GM12878 (cell line): ENCODE data around the gene MSMB.

ENCODE experiments used
- BMI1 ChIP-seq: fragments of 450-650 bp; IDR thresholded peaks from 2 replicates; pipeline ENCODE4 v1.6.1; 2016; ENCODE audit warnings: mild to moderate bottlenecking, moderate library complexity, borderline replicate concordance
- BRCA1 ChIP-seq: IDR thresholded peaks from 2 replicates; pipeline ENCODE4 v1.6.1; 2011; ENCODE audit warnings: low read depth, low read length, improper control_type of control experiment
- EZH2 ChIP-seq: IDR thresholded peaks from 2 replicates; pipeline ENCODE4 v1.6.1; 2012; ENCODE audit warnings: low read depth, mild to moderate bottlenecking, control low read depth, inconsistent platforms, low read length, borderline replicate concordance; ENCODE audit not compliant: control insufficient read depth
- JUND ChIP-seq: IDR thresholded peaks from 2 replicates; pipeline ENCODE4 v1.6.1; 2012; ENCODE audit warnings: low read depth, mild to moderate bottlenecking, low read length, improper control_type of control experiment, moderate library complexity
- KDM1A ChIP-seq: fragments of 200-600 bp; sonication (generic); IDR thresholded peaks from 2 replicates; pipeline ENCODE4 v1.6.1; 2016; ENCODE audit warnings: borderline replicate concordance
- NR2C1 ChIP-seq: fragments of 450-650 bp; IDR thresholded peaks from 2 replicates; pipeline ENCODE4 v1.6.1; 2017; ENCODE audit warnings: antibody characterized with exemption, mild to moderate bottlenecking, moderate library complexity
- RBBP5 ChIP-seq: fragments of 200-600 bp; sonication (generic); conservative IDR thresholded peaks from 2 replicates; pipeline ENCODE4 v1.6.1; 2016
- SMC3 ChIP-seq: IDR thresholded peaks from 2 replicates; pipeline ENCODE4 v1.6.1; 2011; ENCODE audit warnings: low read length, improper control_type of control experiment, borderline replicate concordance
- SREBF2 ChIP-seq: IDR thresholded peaks from 2 replicates; pipeline ENCODE4 v1.6.1; 2012; ENCODE audit warnings: mild to moderate bottlenecking, low read length
- TF ChIP-seq, protein P1 (sequence below), 3 experiments: IDR thresholded peaks in 2 of 3; conservative IDR thresholded peaks in 1 of 3; 2 replicates each; pipeline ENCODE4 v1.5.1; 2011; ENCODE audit warnings: low read depth in 3 of 3, low read length in 3 of 3, mild to moderate bottlenecking in 3 of 3, control low read depth in 2 of 3, moderate library complexity in 2 of 3, inconsistent platforms in 1 of 3, mixed read lengths in 1 of 3; ENCODE audit not compliant: control insufficient read depth in 2 of 3, insufficient read depth in 1 of 3; ENCODE audit errors: extremely low read depth in 1 of 3
- TF ChIP-seq, protein P2 (sequence below): fragments of 450-650 bp; IDR thresholded peaks from 2 replicates; pipeline ENCODE4 v1.6.1; 2018; ENCODE audit warnings: mild to moderate bottlenecking, low read depth, moderate library complexity; ENCODE audit not compliant: partially characterized antibody

GRCh38 chr10:46014206-46014605 lies 31.9 kb downstream of the MSMB start:
- TF ChIP-seq, protein P1, sequence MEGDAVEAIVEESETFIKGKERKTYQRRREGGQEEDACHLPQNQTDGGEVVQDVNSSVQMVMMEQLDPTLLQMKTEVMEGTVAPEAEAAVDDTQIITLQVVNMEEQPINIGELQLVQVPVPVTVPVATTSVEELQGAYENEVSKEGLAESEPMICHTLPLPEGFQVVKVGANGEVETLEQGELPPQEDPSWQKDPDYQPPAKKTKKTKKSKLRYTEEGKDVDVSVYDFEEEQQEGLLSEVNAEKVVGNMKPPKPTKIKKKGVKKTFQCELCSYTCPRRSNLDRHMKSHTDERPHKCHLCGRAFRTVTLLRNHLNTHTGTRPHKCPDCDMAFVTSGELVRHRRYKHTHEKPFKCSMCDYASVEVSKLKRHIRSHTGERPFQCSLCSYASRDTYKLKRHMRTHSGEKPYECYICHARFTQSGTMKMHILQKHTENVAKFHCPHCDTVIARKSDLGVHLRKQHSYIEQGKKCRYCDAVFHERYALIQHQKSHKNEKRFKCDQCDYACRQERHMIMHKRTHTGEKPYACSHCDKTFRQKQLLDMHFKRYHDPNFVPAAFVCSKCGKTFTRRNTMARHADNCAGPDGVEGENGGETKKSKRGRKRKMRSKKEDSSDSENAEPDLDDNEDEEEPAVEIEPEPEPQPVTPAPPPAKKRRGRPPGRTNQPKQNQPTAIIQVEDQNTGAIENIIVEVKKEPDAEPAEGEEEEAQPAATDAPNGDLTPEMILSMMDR (IDR thresholded peaks at IDR 0.05 in 2 of 3, conservative IDR thresholded peaks at IDR 0.05 in 1 of 3; ENCODE audit: control insufficient read depth in 2 of 3, extremely low read depth in 1 of 3, insufficient read depth in 1 of 3, low read depth in 3 of 3, low read length in 3 of 3) = no peak
- TF ChIP-seq SMC3 (no peak), JUND (no peak), SREBF2 (no peak), KDM1A (no peak), EZH2 (no peak), NR2C1 (no peak), RBBP5 (no peak), BMI1 (no peak), BRCA1 (no peak)
- TF ChIP-seq, protein P2, sequence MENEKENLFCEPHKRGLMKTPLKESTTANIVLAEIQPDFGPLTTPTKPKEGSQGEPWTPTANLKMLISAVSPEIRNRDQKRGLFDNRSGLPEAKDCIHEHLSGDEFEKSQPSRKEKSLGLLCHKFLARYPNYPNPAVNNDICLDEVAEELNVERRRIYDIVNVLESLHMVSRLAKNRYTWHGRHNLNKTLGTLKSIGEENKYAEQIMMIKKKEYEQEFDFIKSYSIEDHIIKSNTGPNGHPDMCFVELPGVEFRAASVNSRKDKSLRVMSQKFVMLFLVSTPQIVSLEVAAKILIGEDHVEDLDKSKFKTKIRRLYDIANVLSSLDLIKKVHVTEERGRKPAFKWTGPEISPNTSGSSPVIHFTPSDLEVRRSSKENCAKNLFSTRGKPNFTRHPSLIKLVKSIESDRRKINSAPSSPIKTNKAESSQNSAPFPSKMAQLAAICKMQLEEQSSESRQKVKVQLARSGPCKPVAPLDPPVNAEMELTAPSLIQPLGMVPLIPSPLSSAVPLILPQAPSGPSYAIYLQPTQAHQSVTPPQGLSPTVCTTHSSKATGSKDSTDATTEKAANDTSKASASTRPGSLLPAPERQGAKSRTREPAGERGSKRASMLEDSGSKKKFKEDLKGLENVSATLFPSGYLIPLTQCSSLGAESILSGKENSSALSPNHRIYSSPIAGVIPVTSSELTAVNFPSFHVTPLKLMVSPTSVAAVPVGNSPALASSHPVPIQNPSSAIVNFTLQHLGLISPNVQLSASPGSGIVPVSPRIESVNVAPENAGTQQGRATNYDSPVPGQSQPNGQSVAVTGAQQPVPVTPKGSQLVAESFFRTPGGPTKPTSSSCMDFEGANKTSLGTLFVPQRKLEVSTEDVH = no peak
